Kidney glomerular epithelial cell (primary cell): ENCODE data around the gene GPC5.

ENCODE experiments used
- DNase-seq: peaks from one replicate; lab custom pipeline; 2025; lab: John Stamatoyannopoulos, UW

GPC5 gene

DNA sequence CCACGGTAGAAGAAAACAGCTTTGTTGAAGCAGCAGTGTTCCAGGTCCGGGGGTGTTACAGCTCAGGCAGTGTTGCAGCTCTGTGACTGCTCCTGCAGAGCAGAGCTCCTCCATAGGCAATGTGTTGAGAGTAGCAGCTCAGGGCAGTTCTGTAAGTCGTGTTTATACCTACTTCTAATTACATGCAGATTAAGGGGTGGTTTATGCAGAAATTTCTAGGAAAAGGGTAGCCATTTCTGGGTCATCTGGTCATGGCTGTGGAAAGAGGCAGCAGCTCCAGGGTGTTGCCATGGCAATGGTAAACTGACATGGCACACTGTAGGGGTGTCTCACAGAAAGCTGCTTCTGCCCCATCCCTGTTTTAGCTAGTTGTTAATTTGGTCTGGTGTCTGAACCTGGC is 316.4 kb downstream of the GPC5 start:
- no peak for DNase-seq

DNA sequence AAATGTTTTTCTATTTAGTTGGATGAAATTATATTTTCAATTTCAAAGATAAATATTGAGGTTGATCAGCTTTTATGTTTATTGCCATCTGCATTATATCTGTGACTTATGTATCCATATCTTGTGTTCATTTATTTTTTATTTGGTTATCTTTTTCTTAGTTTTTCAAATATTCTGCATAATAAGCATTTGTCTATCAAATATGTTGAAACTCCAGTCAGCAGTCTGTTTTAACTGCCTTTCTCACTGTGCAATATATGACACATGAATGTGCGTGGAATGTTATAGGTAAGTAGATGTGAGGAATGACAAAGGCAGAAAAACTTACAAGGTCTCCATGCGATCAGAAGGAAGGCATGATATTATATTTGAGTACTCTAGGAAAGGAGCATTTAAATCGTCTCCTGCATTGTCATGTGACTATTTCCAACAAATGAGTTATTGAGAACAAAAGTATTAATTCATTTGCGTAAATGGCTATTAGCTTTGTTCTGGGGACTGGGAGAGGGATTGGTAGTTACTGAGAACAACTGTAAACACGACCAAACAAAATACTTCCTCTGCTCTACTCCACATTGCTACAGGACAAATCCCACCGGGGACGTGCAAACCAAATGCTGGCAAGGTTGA is 318.1 kb downstream of the GPC5 start:
- no peak for DNase-seq

DNA sequence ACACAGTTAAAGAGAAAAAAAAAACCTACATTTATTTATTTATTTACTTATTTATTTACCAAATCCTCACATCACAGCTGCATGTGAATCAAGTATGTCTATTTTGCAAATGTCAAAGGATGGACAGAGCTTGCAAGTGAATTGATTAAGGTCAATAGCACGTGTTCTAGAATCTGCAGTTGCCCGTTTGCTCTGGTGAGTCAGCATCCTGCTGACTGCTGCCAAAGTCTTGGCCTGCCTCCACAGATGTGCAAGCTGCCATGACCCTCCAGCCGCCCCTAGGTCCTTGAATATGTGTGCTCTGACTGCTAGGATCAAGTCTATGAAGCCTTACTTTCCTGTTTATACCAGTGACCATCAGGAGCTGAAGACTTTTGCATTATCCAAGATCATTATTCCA is 320.6 kb downstream of the GPC5 start:
- DNase-seq: peak; percentile 7

- no peak for DNase-seq
These were observed 323.0 kb downstream of the GPC5 start for GRCh38 chr13:91721413-91721812.

- DNase-seq: peak; percentile 43
These were observed 324.0 kb downstream of the GPC5 start for GRCh38 chr13:91722267-91722884.

GRCh38 chr13:91724591-91724990 is 326.2 kb downstream of the GPC5 start:
- DNase-seq: no peak

DNA sequence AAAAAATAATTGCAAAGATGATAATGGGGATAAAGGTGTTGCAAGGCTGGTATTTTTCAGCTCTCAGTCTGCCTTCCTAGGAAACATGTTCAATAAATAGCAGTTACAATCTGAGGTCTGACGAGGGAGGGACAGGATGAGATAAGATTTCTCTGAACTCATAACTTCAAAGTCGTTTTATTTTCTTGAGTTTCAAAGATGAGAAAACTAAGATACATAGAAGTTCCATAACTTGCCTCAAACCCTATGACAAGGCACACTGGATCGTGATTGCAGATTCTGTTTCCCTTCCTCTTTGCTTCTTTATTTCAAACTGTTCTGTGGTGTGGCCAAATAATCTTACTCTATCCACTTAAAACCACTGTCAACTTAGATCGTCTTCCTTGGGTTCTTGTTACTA is 327.2 kb downstream of the GPC5 start:
- DNase-seq: no peak

- DNase-seq: no peak
These were observed 328.2 kb downstream of the GPC5 start for GRCh38 chr13:91726671-91727070.

GRCh38 chr13:91729859-91730258 is 331.4 kb downstream of the GPC5 start:
- DNase-seq: no peak

DNA sequence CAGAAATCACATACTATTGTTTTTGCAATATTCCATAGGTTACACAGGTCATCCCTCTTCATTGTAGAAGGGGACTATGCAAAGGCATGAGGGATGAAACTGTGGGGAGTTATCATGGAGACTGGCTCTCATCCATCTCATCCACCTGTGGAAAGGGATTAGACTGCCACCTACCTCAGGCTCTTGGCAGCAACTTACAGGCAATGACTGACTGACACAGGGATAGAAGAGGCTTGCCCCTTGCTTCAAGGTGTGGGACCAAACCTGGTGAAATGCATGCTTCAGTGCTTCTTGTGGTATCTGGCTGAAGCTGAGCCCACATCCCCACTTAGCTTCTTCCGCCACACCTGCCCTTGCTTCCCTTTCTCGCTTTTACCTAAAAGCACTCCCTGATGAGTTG is 341.3 kb downstream of the GPC5 start:
- DNase-seq: no peak

DNA sequence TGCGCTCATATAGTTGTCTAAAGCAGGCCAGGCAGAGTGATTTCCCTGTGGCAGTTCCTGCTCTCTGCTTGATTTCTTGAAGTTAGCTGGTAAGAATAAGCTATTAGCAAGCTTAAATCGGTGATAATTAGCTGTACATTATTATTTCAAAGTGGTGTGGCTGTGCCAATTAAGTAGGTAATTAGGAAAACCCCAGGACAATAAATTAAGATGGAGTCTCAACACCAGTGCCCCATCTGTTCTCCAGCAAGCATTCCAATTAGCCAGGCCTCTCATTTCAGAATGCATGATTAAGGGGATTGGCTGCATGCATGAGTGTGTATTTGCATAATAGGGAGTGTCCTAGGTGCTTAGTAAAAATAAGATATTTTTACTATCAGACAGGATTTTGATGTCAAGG is 342.3 kb downstream of the GPC5 start:
- DNase-seq: no peak

- no peak for DNase-seq
These were observed 343.5 kb downstream of the GPC5 start for GRCh38 chr13:91741925-91742324.

DNA sequence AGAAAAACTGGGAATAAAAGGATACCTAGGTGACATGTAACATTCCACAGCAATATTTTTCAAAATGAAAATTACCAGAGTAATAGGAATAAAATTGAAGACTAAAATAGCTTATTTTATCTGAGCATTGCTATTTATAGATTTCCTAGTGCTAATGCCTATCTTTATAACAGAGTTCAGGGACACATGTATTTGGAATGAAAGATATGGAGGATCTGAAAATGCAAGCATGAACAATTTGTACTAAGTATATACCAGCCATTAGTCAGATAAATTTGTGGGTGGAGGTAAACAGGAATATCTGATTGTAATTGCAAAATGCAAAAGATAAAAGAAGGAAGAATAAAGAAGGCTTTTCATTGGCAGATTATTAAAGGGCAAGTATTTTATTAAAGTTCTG is 345.9 kb downstream of the GPC5 start:
- DNase-seq: no peak

GRCh38 chr13:91745967-91746366 is 347.5 kb downstream of the GPC5 start:
- no peak for DNase-seq

- no peak for DNase-seq
These were observed 348.8 kb downstream of the GPC5 start for GRCh38 chr13:91747186-91747585.

GRCh38 chr13:91748416-91749089 is 350.1 kb downstream of the GPC5 start:
- DNase-seq: no peak

- DNase-seq: no peak
These were observed 360.3 kb downstream of the GPC5 start for GRCh38 chr13:91758724-91759123.

DNA sequence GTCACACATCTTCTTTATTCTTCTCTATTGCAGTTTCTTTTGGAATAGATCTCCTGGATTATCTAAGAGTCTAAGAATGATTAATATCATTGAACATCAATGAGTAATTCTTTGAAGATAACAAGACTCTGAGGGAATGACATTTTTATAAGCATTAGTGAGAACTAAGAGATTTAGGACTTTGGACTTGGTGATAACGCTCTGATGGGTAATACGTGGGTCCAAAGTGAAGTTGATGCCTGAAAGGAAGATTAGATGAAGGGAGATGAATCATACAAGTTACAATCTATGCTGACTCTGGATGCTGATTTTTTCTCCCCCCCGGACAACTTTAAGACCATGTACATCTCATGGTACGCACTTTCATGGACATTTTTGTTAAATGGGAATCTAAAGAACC is 364.5 kb downstream of the GPC5 start:
- DNase-seq: no peak

DNA sequence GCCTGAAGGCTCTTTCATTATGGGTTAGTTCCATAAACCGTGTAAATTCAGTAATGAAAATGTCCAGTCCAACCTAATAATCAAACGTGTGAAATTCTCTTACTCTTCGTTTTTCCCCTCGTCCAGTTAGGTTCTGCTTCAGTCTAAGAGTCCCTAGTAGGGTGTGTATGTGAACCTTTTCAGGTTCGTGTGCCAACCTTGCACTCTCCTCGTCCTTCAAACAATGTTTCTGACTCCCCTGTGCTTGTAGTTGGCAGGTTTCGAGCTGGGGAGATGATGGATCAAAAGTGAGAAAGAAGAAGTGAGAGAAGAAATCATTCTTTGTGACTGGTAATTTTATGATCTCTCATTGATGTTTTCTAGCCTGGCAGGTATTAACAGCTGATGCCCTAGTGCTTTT is 366.1 kb downstream of the GPC5 start:
- no peak for DNase-seq

- DNase-seq: no peak
These were observed 369.2 kb downstream of the GPC5 start for GRCh38 chr13:91767651-91768050.

DNA sequence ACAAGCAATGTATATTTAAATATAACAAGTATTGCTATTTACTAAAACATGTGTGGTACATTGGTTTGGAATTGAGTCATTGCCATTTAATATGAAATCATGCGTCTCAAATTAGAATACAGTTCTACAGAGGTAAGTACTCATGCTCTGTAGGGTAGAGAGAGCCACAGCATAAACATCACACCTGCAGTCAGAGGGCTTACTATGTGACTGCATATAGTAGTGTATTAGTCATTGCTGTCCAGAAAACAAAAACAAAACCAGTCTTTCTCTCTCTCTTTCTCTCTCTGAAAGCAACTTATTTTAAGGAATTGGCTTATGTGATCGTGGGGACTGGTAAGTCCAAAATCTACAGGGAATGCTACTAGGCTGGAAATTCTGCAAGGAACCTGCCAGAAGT is 370.3 kb downstream of the GPC5 start:
- DNase-seq: no peak

- DNase-seq: no peak
These were observed 372.8 kb downstream of the GPC5 start for GRCh38 chr13:91771229-91771628.

GRCh38 chr13:91773591-91774227 is 375.3 kb downstream of the GPC5 start:
- no peak for DNase-seq
